Activated CD4-positive, alpha-beta T cell treated with anti-CD3 and anti-CD28 coated beads, Interleukin-2, amount 10 ng/mL, durations not matched to agents 24 days and 14 days (primary cell): ENCODE measurements around the gene CHST4. TPM values are rescaled to one million over a fixed set of nuclear protein-coding genes. Genes with fewer than 3 reads are reported as not detected.
"Not testable (repeated sequence)": the region's sequence is repeated elsewhere in the genome, so short reads cannot be mapped to it uniquely, and the experiment has no call there.

Experiments used
- DNase-seq: peaks from one replicate; pipeline ENCODE4 v3.0.0; 2022
- H3K27ac Mint-ChIP-seq: one replicate; pipeline ENCODE4 v1.8.0; 2022; ENCODE audit warnings: mild to moderate bottlenecking, mixed read lengths
- H3K27me3 Mint-ChIP-seq: one replicate; pipeline ENCODE4 v1.8.0; 2022; ENCODE audit warnings: mixed read lengths
- H3K36me3 Mint-ChIP-seq: one replicate; pipeline ENCODE4 v1.8.0; 2022; ENCODE audit warnings: low read depth, mild to moderate bottlenecking, mixed read lengths
- H3K4me1 Mint-ChIP-seq: one replicate; pipeline ENCODE4 v1.8.0; 2021; ENCODE audit warnings: mixed read lengths
- H3K4me3 Mint-ChIP-seq: one replicate; pipeline ENCODE4 v1.8.0; 2022; ENCODE audit warnings: mild to moderate bottlenecking, moderate library complexity, mixed read lengths
- H3K9me3 Mint-ChIP-seq: one replicate; pipeline ENCODE4 v1.8.0; 2021; ENCODE audit warnings: mixed read lengths
- intact Hi-C: fragments of 100-400 bp; cut with micrococcal nuclease; formaldehyde crosslinking; loops from one replicate; pipeline ENCODE4 v1.15.1; 2023
- total RNA-seq: library from RNA; stranded (reverse); gene quantifications from 2 replicates; pipeline ENCODE4 v1.2.3, GENCODE V29; 2022

The CHST4 gene
- total RNA-seq, 1 donor from 2014 or later, result not detected

- DNase-seq, result peak; percentile 79
- Mint-ChIP-seq H3K9me3 (no peaks in the 10 kb centered on the region), H3K27ac (no peak overlapping the region), H3K36me3 (no peaks in the 10 kb centered on the region), H3K4me1 (peaks cover 2% of the 10 kb centered on the region), H3K27me3 (peaks cover 6% of the 10 kb centered on the region), H3K4me3 (no peak overlapping the region)
- intact Hi-C loops, result loop anchor here (2.0 kb wide), 1 partner anchor 125 kb away; no protein-coding TSS in a partner anchor
These were observed 11.4 kb downstream of the CHST4 start for GRCh38 chr16:71537643-71538042.

DNA sequence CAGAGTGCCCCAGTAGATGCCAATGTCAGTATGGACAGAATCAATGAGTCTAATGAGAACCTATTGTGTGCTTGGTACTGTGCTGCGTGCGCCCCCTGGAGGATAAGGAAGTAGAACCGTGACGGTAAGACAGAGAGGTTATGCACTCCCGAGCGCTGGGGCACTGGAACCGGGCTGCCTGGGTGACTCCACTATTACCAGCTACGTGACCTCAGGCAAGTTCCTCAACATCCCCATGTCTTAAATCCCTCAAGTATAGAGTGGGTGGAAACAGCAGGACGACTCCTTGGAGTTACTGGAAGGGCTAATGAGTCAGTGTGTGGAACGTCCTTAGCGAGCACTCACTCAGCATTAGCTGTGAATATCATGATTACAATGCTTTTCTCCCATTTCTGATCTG is 16.2 kb downstream of the CHST4 start:
- H3K4me3 Mint-ChIP-seq, result no peak overlapping the region
- no peaks in the 10 kb centered on the region for H3K9me3 Mint-ChIP-seq
- H3K4me1 Mint-ChIP-seq, result peaks cover 2% of the 10 kb centered on the region
- no peaks in the 10 kb centered on the region for H3K36me3 Mint-ChIP-seq
- DNase-seq, result peak; percentile 87
- no peak overlapping the region for H3K27ac Mint-ChIP-seq
- peaks cover 6% of the 10 kb centered on the region for H3K27me3 Mint-ChIP-seq
- intact Hi-C loops, result no loop called here

DNA sequence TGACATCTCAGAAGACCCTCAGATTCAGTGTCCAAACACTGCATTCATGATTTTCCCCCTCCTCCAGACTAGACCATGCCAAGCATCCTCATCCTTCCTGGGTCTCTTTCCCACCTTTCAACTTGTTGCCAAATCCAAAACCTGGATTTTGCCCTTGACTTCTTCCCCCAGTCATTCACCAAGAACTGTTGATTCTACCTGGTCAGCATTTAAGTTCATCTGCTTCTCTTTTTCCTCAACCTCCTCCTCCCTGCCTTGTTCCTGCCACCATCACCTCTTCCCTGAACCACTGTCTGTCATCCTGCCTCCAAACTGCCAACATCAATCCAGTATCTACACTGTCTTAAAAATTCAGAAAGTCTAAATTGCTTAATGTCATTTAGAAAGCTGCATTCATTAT is 20.9 kb downstream of the CHST4 start:
- Mint-ChIP-seq H3K4me1 (peaks cover 2% of the 10 kb centered on the region), H3K36me3 (no peaks in the 10 kb centered on the region)

DNA sequence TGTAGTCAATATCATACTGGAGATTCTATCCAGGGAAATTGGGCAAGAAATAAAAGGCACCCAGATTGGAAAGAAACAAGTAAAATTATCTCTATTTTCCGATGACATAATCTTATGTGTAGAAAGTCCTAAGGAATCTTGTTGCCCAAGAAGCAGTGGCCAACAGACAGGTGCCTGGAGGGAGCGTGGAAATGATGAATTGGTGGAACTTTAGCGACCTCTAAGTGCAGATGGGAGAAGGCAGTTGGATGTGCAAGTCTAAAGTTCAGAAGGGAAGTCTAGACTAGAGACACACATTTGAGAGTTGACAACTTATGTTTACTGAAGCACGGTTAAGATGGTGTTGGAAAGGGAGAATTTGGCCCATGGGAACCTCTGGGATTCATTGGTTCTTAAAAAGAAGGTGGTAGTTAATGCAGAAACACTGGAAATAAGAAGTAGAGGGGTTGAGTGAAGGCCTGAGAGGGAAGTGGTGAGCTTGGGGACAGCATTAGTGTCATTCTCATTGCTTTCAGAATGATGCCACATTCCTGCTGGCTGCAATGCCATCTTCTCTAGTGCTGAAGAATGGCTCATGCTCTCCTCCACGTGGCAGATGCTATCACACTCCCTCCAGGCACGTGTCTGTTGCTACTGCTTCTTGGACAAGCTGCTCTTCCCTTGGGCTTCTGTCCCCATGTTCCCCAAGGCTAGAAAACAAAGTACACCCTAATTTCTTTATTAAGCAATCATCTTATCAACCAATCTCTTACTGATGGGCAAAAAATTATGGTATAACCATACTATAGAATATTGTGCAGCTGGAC is 26.7 kb downstream of the CHST4 start:
- Mint-ChIP-seq H3K36me3 (no peaks in the 10 kb centered on the region), H3K4me3 (no peak overlapping the region), H3K27ac (no peak overlapping the region), H3K27me3 (peaks cover 15% of the 10 kb centered on the region), H3K9me3 (no peaks in the 10 kb centered on the region), H3K4me1 (no peaks in the 10 kb centered on the region)
- no peak for DNase-seq
- intact Hi-C loops, result no loop called here

More for the DNA sequence above, 20.9 kb downstream of the CHST4 start:
- DNase-seq, result no peak
- Mint-ChIP-seq H3K27me3 (peaks cover 6% of the 10 kb centered on the region), H3K4me3 (no peak overlapping the region), H3K27ac (no peak overlapping the region), H3K9me3 (no peaks in the 10 kb centered on the region)
- intact Hi-C loops, result no loop called here

DNA sequence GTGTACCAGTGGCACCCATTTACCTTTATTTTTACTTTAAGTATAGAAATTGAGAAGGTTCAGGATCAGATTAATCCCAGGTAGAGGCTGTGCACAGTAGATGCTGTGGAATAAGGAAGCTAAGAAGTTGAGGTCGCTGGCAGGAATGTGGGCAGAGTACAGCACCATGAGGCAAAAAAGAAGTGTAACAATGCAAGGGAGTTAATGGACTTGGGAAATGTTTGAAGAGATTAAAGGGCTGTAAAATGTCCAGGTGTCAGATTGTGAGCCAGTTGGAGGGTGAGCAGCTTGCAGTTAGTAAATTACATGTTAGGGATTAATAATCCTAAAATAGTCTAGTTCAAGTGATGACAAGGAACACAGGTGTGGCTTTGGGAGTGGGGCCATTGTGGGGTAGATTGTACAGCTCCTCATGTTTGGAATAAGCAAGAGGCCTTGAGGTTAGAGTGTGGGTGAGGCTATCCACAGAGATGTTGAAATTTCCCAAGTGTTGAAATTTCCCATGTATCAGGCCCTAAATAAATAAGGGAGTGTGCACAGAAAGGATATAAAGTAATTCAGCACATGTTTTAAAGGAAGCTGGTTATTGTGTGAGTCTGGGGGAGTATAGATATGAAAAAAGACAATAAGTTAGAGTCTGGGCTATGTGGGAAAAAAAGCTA is 29.1 kb downstream of the CHST4 start:
- Mint-ChIP-seq H3K9me3 (peaks cover 6% of the 10 kb centered on the region), H3K4me3 (no peak overlapping the region), H3K27me3 (peaks cover 25% of the 10 kb centered on the region), H3K4me1 (no peaks in the 10 kb centered on the region), H3K27ac (no peak overlapping the region), H3K36me3 (no peaks in the 10 kb centered on the region)
- intact Hi-C loops, result no loop called here
- DNase-seq, result no peak

GRCh38 chr16:71557299-71557698 is 31.1 kb downstream of the CHST4 start:
- intact Hi-C loops, result no loop called here
- Mint-ChIP-seq H3K9me3 (peaks cover 11% of the 10 kb centered on the region), H3K4me1 (no peaks in the 10 kb centered on the region), H3K27me3 (peaks cover 23% of the 10 kb centered on the region), H3K27ac (no peak overlapping the region), H3K36me3 (no peaks in the 10 kb centered on the region), H3K4me3 (no peak overlapping the region)
- no peak for DNase-seq

- Mint-ChIP-seq H3K27me3 (peaks cover 18% of the 10 kb centered on the region), H3K27ac (no peak overlapping the region), H3K4me3 (no peak overlapping the region), H3K36me3 (no peaks in the 10 kb centered on the region), H3K9me3 (peaks cover 11% of the 10 kb centered on the region), H3K4me1 (no peaks in the 10 kb centered on the region)
- intact Hi-C loops, result no loop called here
- DNase-seq, result no peak
These were observed 31.8 kb downstream of the CHST4 start for GRCh38 chr16:71557954-71558582.

- Mint-ChIP-seq H3K36me3 (no peaks in the 10 kb centered on the region), H3K9me3 (peaks cover 11% of the 10 kb centered on the region), H3K4me3 (no peak overlapping the region)
These were observed 33.6 kb downstream of the CHST4 start for GRCh38 chr16:71559855-71560254.

DNA sequence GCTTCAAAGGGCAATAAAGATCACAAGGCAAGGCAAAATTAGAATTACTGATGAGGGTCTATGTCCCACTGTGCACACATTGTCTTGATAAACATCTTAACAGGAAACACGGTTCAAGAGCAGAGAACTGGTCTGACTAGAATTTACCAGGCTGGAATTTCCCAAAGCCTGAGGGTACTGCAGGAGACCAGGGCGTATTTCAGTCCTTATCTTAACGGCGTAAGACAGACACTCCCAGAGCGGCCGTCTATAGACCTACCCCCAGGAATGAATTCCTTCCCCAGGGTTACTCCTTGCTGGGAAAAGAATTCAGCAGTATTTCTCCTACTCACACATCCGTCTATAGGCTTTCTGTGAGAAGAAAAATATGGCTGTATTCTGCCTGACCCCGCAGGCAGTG is 35.7 kb downstream of the CHST4 start:
- H3K27ac Mint-ChIP-seq, H3K36me3 Mint-ChIP-seq, DNase-seq, H3K4me3 Mint-ChIP-seq: not testable (repeated sequence)
- Mint-ChIP-seq H3K27me3 (peaks cover 16% of the 10 kb centered on the region), H3K4me1 (peaks cover 15% of the 10 kb centered on the region), H3K9me3 (peaks cover 11% of the 10 kb centered on the region)
- intact Hi-C loops, result loop anchor here (10.0 kb wide), 2 partner anchors 163 to 323 kb away; partner anchors contain the start of genes PHLPP2 and ZNF821

More at GRCh38 chr16:71559855-71560254, 33.6 kb downstream of the CHST4 start:
- intact Hi-C loops, result loop anchor here (10.0 kb wide), 2 partner anchors 165 to 325 kb away; partner anchors contain the start of genes PHLPP2 and ZNF821
- H3K27ac Mint-ChIP-seq, result no peak overlapping the region
- H3K4me1 Mint-ChIP-seq, result peaks cover 2% of the 10 kb centered on the region
- H3K27me3 Mint-ChIP-seq, result peaks cover 18% of the 10 kb centered on the region
- DNase-seq, result no peak

DNA sequence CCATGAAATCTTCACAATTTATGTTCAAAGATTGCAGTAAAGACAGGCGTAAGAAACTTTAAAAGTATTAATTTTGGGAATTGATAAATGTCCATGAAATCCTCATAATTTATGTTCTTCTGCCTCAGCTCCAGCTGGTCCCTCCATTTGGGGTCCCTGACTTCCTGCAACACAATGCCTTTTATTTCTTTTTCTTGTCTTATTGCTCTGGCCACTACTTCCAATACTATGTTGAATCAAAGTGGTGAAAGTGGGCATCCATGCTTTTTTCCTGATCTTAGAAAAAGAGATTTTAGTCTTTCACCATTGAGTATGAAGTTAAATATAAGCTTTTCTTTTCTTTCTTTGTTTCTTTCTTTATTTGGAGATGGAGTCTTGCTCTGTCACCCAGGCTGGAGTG is 36.3 kb downstream of the CHST4 start:
- DNase-seq, result no peak
- H3K27me3 Mint-ChIP-seq, result peaks cover 18% of the 10 kb centered on the region
- no peaks in the 10 kb centered on the region for H3K36me3 Mint-ChIP-seq
- peaks cover 15% of the 10 kb centered on the region for H3K4me1 Mint-ChIP-seq
- intact Hi-C loops, result loop anchor here (10.0 kb wide), 2 partner anchors 162 to 322 kb away; partner anchors contain the start of genes PHLPP2 and ZNF821
- peaks cover 11% of the 10 kb centered on the region for H3K9me3 Mint-ChIP-seq
- H3K4me3 Mint-ChIP-seq, result no peak overlapping the region
- H3K27ac Mint-ChIP-seq, result no peak overlapping the region

- peak overlapping the region; percentile 91 for H3K27ac Mint-ChIP-seq
- H3K4me1 Mint-ChIP-seq, result peaks cover 15% of the 10 kb centered on the region
- H3K9me3 Mint-ChIP-seq, result peaks cover 6% of the 10 kb centered on the region
- no peaks in the 10 kb centered on the region for H3K36me3 Mint-ChIP-seq
- H3K4me3 Mint-ChIP-seq, result peak overlapping the region; percentile 87
- DNase-seq, result no peak
- peaks cover 7% of the 10 kb centered on the region for H3K27me3 Mint-ChIP-seq
- intact Hi-C loops, result loop anchor here (10.0 kb wide), 2 partner anchors 160 to 320 kb away; partner anchors contain the start of genes PHLPP2 and ZNF821
These were observed 38.2 kb downstream of the CHST4 start for GRCh38 chr16:71564335-71564967.

DNA sequence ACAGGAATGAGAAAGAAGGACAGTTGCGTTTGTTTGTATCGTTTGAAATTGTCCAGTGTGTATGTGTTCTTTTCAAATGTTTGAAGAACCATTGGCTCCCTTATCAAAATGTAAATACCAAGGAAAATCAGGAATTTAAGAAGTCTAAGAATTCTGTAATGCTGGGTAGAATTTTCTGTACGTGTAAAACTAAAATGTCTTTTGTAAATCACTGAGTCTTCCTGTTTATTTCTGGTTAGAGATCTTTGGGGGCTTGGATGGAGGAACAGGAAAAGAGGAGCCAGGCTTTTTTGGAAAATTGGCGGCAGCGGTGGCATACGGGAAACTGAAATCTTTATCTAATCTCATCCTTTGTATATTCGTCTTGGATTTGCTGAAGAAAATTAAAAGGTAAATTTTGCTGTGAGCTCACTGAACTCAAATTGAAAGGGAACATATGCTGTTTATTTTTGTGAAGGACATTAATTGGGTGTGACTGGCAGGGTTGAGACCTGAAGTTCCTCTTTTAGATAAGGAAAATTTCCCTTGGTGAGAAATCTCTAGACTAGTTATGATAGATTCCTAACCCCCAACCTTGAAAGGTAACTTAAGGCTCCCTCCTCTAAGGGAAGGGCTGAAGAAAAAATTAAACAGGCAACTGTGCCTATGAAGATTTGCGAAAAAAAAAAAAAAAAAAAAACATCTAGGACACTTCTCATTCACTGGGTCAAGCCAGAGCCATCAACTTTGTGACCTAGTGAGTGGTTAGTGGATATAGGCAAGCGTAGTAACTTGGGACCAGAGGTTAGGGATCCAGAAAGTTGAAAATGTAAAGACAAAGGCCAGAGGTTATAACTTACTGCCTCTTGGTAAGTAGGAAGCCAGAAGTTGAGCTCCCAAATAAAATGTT is 39.8 kb downstream of the CHST4 start:
- DNase-seq, result no peak
- H3K36me3 Mint-ChIP-seq, result no peaks in the 10 kb centered on the region
- H3K27ac Mint-ChIP-seq, result peak overlapping the region; percentile 91
- peaks cover 5% of the 10 kb centered on the region for H3K27me3 Mint-ChIP-seq
- peak overlapping the region; percentile 87 for H3K4me3 Mint-ChIP-seq
- H3K9me3 Mint-ChIP-seq, result peaks cover 5% of the 10 kb centered on the region
- intact Hi-C loops, result loop anchor here (1.0 to 10.0 kb wide), 4 partner anchors 45 to 319 kb away; partner anchors contain the start of genes PHLPP2 and ZNF821
- H3K4me1 Mint-ChIP-seq, result peaks cover 15% of the 10 kb centered on the region
